ENCODE results near the gene ARHGAP15.

GRCh38 chr2:143594745-143595144 is 465.5 kb downstream of the ARHGAP15 start:
- TF ChIP-seq CTCF (IDR thresholded peaks at IDR 0.05; ENCODE audit: low read depth, low read length, poor library complexity, severe bottlenecking) (no peak), EZH2phosphoT487 (IDR thresholded peaks at IDR 0.05; ENCODE audit: borderline replicate concordance, low read length) (no peak)
